Caco-2 (cell line): ENCODE results near the gene IDH1. TPM values are rescaled to one million over a fixed set of nuclear protein-coding genes. Genes with fewer than 3 reads are reported as not detected.

ENCODE experiments used
- BruUV-seq: library from RNA; stranded (reverse); fragments of 400-500 nt; replicated peaks from 2 replicates; lab custom pipeline; 2021; lab: Mats Ljungman, UMichigan
- CTCF ChIA-PET: fragments of 300-600 bp; sonication (Branson Sonifier 250); formaldehyde crosslinking; loops from one replicate; lab custom pipeline; 2022; ENCODE audit warnings: antibody characterized with exemption; lab: Charles Lee
- POLR2A ChIA-PET: fragments of 300-600 bp; sonication (Branson Sonifier 250); formaldehyde crosslinking; loops from one replicate; lab custom pipeline; 2022; ENCODE audit warnings: antibody characterized with exemption; lab: Charles Lee
- DNase-seq, 2 experiments: peaks; one replicate each; pipeline versions ENCODE4 v3.0.0 to v3.0.0-alpha.2; 2020 to 2022
- H3K27me3 ChIP-seq: replicated peaks from 2 replicates; pipeline ENCODE4 v1.6.0; 2011; ENCODE audit warnings: low read length; ENCODE audit not compliant: control insufficient read depth, insufficient read depth
- H3K36me3 ChIP-seq: 2 replicates; pipeline ENCODE4 v1.5.1; 2011; ENCODE audit warnings: low read length; ENCODE audit not compliant: control insufficient read depth, insufficient read depth
- H3K4me1 ChIP-seq: fragments of 250-450 bp; sonication (Bioruptor Pico); 2 replicates; pipeline ENCODE4 v1.5.1; 2020; ENCODE audit warnings: mild to moderate bottlenecking
- H3K4me3 ChIP-seq: 2 replicates; pipeline ENCODE4 v1.5.1; 2011; ENCODE audit warnings: low read depth, mild to moderate bottlenecking, control low read depth, low read length
- H3K9me3 ChIP-seq: fragments of 250-450 bp; sonication (Bioruptor Pico); 2 replicates; pipeline ENCODE4 v1.5.1; 2020; ENCODE audit warnings: mild to moderate bottlenecking, moderate library complexity
- H3K27ac Mint-ChIP-seq: one replicate; pipeline ENCODE4 v1.8.0; 2022; ENCODE audit warnings: mixed read lengths; ENCODE audit not compliant: unreplicated experiment
- H3K27me3 Mint-ChIP-seq: one replicate; pipeline ENCODE4 v1.8.0; 2022; ENCODE audit warnings: mixed read lengths; ENCODE audit not compliant: insufficient read depth, unreplicated experiment
- H3K36me3 Mint-ChIP-seq: one replicate; pipeline ENCODE4 v1.8.0; 2022; ENCODE audit warnings: mild to moderate bottlenecking, mixed read lengths; ENCODE audit not compliant: insufficient read depth, unreplicated experiment
- H3K4me1 Mint-ChIP-seq: one replicate; pipeline ENCODE4 v1.8.0; 2022; ENCODE audit warnings: low read depth, mixed read lengths; ENCODE audit not compliant: unreplicated experiment
- H3K4me3 Mint-ChIP-seq: one replicate; pipeline ENCODE4 v1.8.0; 2022; ENCODE audit warnings: mild to moderate bottlenecking, moderate library complexity, mixed read lengths; ENCODE audit not compliant: unreplicated experiment
- H3K9me3 Mint-ChIP-seq: one replicate; pipeline ENCODE4 v1.8.0; 2022; ENCODE audit warnings: mixed read lengths; ENCODE audit not compliant: unreplicated experiment
- CTCF ChIP-seq, 2 experiments: fragments of 200-600 bp in 1 of 2; IDR thresholded peaks; 1 replicate in 1 of 2; 2 replicates in 1 of 2; pipeline versions ENCODE4 v1.5.1 to v1.8.0; 2011 to 2022; ENCODE audit warnings: antibody characterized with exemption in 1 of 2, control low read depth in 1 of 2, inconsistent platforms in 1 of 2, low read depth in 1 of 2, low read length in 1 of 2, mild to moderate bottlenecking in 1 of 2, moderate library complexity in 1 of 2; ENCODE audit not compliant: insufficient read depth in 1 of 2, severe bottlenecking in 1 of 2, unreplicated experiment in 1 of 2
- intact Hi-C: fragments of 100-400 bp; cut with micrococcal nuclease; formaldehyde crosslinking; loops from one replicate; pipeline ENCODE4 v1.10.0; 2022; ENCODE audit not compliant: unreplicated experiment
- total RNA-seq: library from RNA; stranded (reverse); gene quantifications from 2 replicates; pipeline ENCODE4 v1.2.3, GENCODE V29; 2022

The IDH1 gene
- total RNA-seq, 1 experiment from 2014 or later = 293 TPM

DNA sequence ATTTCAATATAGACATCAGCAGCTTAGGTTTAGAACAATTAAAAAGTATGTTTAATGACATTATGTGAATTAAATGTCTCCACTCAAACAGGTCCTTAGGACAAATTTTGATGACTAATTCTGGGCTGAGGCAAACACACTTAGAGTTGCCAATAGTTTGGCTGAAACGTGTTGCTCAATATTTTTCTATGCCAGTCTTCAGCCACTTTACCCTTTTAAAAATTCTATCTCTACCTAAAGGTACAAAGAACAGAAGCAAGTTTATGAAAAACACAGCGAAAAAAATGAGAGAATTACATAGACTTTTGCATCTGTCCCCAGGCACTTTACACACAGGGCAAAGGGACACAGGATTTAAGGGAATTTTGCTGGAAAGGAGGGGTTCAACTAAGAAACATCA, 4.5 kb downstream of the IDH1 start:
- H3K36me3 Mint-ChIP-seq = peaks cover 96% of the 10 kb centered on the region
- intact Hi-C loops = no loop called here
- Histone ChIP-seq H3K4me3 (no peak overlapping the region), H3K36me3 (peaks cover 7% of the 10 kb centered on the region), H3K9me3 (no peaks in the 10 kb centered on the region), H3K27me3 (no peaks in the 10 kb centered on the region), H3K4me1 (peaks cover 19% of the 10 kb centered on the region)
- H3K27me3 Mint-ChIP-seq = no peaks in the 10 kb centered on the region
- H3K4me1 Mint-ChIP-seq = no peaks in the 10 kb centered on the region
- H3K4me3 Mint-ChIP-seq = no peak overlapping the region
- TF ChIP-seq CTCF (IDR thresholded peaks at IDR 0.05; ENCODE audit: insufficient read depth in 1 of 2, low read depth in 1 of 2, low read length in 1 of 2, severe bottlenecking in 1 of 2, unreplicated experiment in 1 of 2) = no peak
- ChIA-PET POLR2A (interaction anchor here (0.7 kb wide), 1 partner anchor 40 kb away, joined by 5 read pairs; no protein-coding TSS in a partner anchor), CTCF (no interaction called here)
- no peaks in the 10 kb centered on the region for H3K9me3 Mint-ChIP-seq
- no peak overlapping the region for H3K27ac Mint-ChIP-seq
- no TSS peak for BruUV-seq
- DNase-seq = no peak

- Histone ChIP-seq H3K27me3 (no peaks in the 10 kb centered on the region), H3K4me3 (no peak overlapping the region), H3K9me3 (no peaks in the 10 kb centered on the region), H3K4me1 (peaks cover 19% of the 10 kb centered on the region), H3K36me3 (peaks cover 7% of the 10 kb centered on the region)
- BruUV-seq = no TSS peak
- CTCF ChIA-PET = no interaction called here
- H3K36me3 Mint-ChIP-seq = peaks cover 96% of the 10 kb centered on the region
- intact Hi-C loops = no loop called here
- no peaks in the 10 kb centered on the region for H3K4me1 Mint-ChIP-seq
- TF ChIP-seq CTCF (IDR thresholded peaks at IDR 0.05; ENCODE audit: insufficient read depth in 1 of 2, low read depth in 1 of 2, low read length in 1 of 2, severe bottlenecking in 1 of 2, unreplicated experiment in 1 of 2) = no peak
- DNase-seq = no peak
- H3K27me3 Mint-ChIP-seq = no peaks in the 10 kb centered on the region
- H3K4me3 Mint-ChIP-seq = no peak overlapping the region
- POLR2A ChIA-PET = no interaction called here
- H3K27ac Mint-ChIP-seq = no peak overlapping the region
- no peaks in the 10 kb centered on the region for H3K9me3 Mint-ChIP-seq
Measured at GRCh38 chr2:208249296-208249695, 5.6 kb downstream of the IDH1 start.

DNA sequence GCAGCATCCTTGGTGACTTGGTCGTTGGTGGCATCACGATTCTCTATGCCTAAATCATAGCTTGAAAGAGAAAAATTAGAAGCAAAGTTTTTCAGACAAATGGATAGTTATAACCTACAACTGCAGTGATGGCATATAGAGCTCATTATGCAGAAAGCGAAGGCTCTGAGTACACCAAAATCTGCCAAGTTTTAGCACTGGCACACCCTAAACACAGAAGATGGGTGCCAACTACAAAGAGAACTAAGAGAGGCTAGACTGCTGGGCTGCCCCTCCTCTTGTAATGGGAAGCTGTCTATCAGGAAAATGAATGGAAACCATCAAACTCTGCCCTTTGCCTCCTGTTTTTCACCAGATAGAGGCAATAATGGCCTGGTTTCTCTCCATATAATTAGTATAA, 6.3 kb downstream of the IDH1 start:
- POLR2A ChIA-PET = no interaction called here
- Histone ChIP-seq H3K4me1 (peaks cover 16% of the 10 kb centered on the region), H3K27me3 (no peaks in the 10 kb centered on the region), H3K36me3 (peaks cover 7% of the 10 kb centered on the region), H3K4me3 (no peak overlapping the region), H3K9me3 (no peaks in the 10 kb centered on the region)
- no peak for DNase-seq
- no TSS peak for BruUV-seq
- CTCF ChIA-PET = no interaction called here
- no peak overlapping the region for H3K4me3 Mint-ChIP-seq
- intact Hi-C loops = no loop called here
- peaks cover 97% of the 10 kb centered on the region for H3K36me3 Mint-ChIP-seq
- no peaks in the 10 kb centered on the region for H3K4me1 Mint-ChIP-seq
- TF ChIP-seq CTCF (IDR thresholded peaks at IDR 0.05; ENCODE audit: insufficient read depth in 1 of 2, low read depth in 1 of 2, low read length in 1 of 2, severe bottlenecking in 1 of 2, unreplicated experiment in 1 of 2) = no peak
- no peaks in the 10 kb centered on the region for H3K27me3 Mint-ChIP-seq
- no peaks in the 10 kb centered on the region for H3K9me3 Mint-ChIP-seq
- H3K27ac Mint-ChIP-seq = no peak overlapping the region
